ENCODE measurements around the gene SEPTIN6.

DNA sequence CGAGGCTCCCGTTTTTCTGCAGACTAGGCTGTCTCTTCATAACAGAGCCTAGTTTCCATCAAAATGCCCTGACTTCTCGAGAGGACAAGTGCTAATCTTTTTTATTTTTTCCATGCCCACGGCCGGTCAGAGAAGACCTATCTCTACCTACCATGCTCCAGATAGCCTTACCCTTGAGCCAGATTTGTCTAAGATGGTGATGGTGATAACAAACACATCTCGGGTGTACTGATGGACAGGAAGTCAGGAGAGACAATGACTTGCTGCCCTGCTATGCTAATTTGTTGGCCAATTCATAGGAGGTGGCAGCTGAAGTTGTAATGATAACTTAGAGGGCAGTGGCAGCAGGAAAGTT is 44.6 kb downstream of the SEPTIN6 start:
- TF ChIP-seq, protein P1, sequence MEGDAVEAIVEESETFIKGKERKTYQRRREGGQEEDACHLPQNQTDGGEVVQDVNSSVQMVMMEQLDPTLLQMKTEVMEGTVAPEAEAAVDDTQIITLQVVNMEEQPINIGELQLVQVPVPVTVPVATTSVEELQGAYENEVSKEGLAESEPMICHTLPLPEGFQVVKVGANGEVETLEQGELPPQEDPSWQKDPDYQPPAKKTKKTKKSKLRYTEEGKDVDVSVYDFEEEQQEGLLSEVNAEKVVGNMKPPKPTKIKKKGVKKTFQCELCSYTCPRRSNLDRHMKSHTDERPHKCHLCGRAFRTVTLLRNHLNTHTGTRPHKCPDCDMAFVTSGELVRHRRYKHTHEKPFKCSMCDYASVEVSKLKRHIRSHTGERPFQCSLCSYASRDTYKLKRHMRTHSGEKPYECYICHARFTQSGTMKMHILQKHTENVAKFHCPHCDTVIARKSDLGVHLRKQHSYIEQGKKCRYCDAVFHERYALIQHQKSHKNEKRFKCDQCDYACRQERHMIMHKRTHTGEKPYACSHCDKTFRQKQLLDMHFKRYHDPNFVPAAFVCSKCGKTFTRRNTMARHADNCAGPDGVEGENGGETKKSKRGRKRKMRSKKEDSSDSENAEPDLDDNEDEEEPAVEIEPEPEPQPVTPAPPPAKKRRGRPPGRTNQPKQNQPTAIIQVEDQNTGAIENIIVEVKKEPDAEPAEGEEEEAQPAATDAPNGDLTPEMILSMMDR (IDR thresholded peaks at IDR 0.05), result no peak
- no peak for TF ChIP-seq POLR2A (IDR thresholded peaks at IDR 0.05)

Data from adrenal gland (tissue), 5 donors.